ENCODE measurements around the gene ACBD6.

ACBD6 gene

GRCh38 chr1:180246579-180246978 is 255.8 kb downstream of the ACBD6 start:
- no peak for TF ChIP-seq CTCF (IDR thresholded peaks at IDR 0.05; ENCODE audit: low read depth, low read length, missing control alignments)
- H3K27me3 ChIP-seq (replicated peaks): peaks cover 14% of the 10 kb centered on the region
- H3K4me3 ChIP-seq (ENCODE audit: low read depth, low read length): no peak overlapping the region
- in situ Hi-C loops (cut with HindIII; ENCODE audit: low pct_ligation_motif_present, low sequenced_read_pairs): no loop called here
- no peak overlapping the region for H3K27ac ChIP-seq
- DNase-seq: no peak
- H3K36me3 ChIP-seq (replicated peaks): no peaks in the 10 kb centered on the region

- Histone ChIP-seq H3K36me3 (replicated peaks) (no peaks in the 10 kb centered on the region), H3K27ac (no peak overlapping the region), H3K27me3 (replicated peaks) (peaks cover 30% of the 10 kb centered on the region), H3K4me3 (ENCODE audit: low read depth, low read length) (no peak overlapping the region)
- no peak for TF ChIP-seq CTCF (IDR thresholded peaks at IDR 0.05; ENCODE audit: low read depth, low read length, missing control alignments)
- no peak for DNase-seq
- in situ Hi-C loops (cut with HindIII; ENCODE audit: low pct_ligation_motif_present, low sequenced_read_pairs): no loop called here
These were observed 257.5 kb downstream of the ACBD6 start for GRCh38 chr1:180244840-180245239.

- H3K27me3 ChIP-seq (replicated peaks): peaks cover 42% of the 10 kb centered on the region
- no peaks in the 10 kb centered on the region for H3K36me3 ChIP-seq (replicated peaks)
- H3K4me3 ChIP-seq (ENCODE audit: low read depth, low read length): no peak overlapping the region
- in situ Hi-C loops (cut with HindIII; ENCODE audit: low pct_ligation_motif_present, low sequenced_read_pairs): no loop called here
- DNase-seq: no peak
- no peak overlapping the region for H3K27ac ChIP-seq
- TF ChIP-seq CTCF (IDR thresholded peaks at IDR 0.05; ENCODE audit: low read depth, low read length, missing control alignments): no peak
These were observed 258.7 kb downstream of the ACBD6 start for GRCh38 chr1:180243517-180244221.

GRCh38 chr1:180241716-180242544 is 260.4 kb downstream of the ACBD6 start:
- TF ChIP-seq CTCF (IDR thresholded peaks at IDR 0.05; ENCODE audit: low read depth, low read length, missing control alignments): no peak
- in situ Hi-C loops (cut with HindIII; ENCODE audit: low pct_ligation_motif_present, low sequenced_read_pairs): no loop called here
- no peak overlapping the region for H3K4me3 ChIP-seq (ENCODE audit: low read depth, low read length)
- H3K27ac ChIP-seq: no peak overlapping the region
- H3K36me3 ChIP-seq (replicated peaks): no peaks in the 10 kb centered on the region
- DNase-seq: no peak
- peaks cover 58% of the 10 kb centered on the region for H3K27me3 ChIP-seq (replicated peaks)

GRCh38 chr1:180239145-180240096 is 263.0 kb downstream of the ACBD6 start:
- no peak for TF ChIP-seq CTCF (IDR thresholded peaks at IDR 0.05; ENCODE audit: low read depth, low read length, missing control alignments)
- Histone ChIP-seq H3K36me3 (replicated peaks) (no peaks in the 10 kb centered on the region), H3K4me3 (ENCODE audit: low read depth, low read length) (no peak overlapping the region), H3K27ac (no peak overlapping the region), H3K27me3 (replicated peaks) (peaks cover 80% of the 10 kb centered on the region)
- in situ Hi-C loops (cut with HindIII; ENCODE audit: low pct_ligation_motif_present, low sequenced_read_pairs): no loop called here
- no peak for DNase-seq

Data from brain microvascular endothelial cell (primary cell).